ENCODE results near the gene DGKD.

DGKD gene

GRCh38 chr2:233419602-233420391 lies 65.5 kb downstream of the DGKD start:
- H3K27me3 ChIP-seq (replicated peaks): no peaks in the 10 kb centered on the region
- no peaks in the 10 kb centered on the region for H3K36me3 ChIP-seq (replicated peaks)
- no peak overlapping the region for H3K27ac ChIP-seq
- TF ChIP-seq CTCF (IDR thresholded peaks at IDR 0.05; ENCODE audit: low read depth, low read length, missing control alignments): no peak
- in situ Hi-C loops (cut with HindIII; ENCODE audit: low pct_ligation_motif_present, low sequenced_read_pairs): no loop called here
- no peak for DNase-seq
- H3K4me3 ChIP-seq (ENCODE audit: low read depth, low read length): peak overlapping the region; percentile 7

GRCh38 chr2:233421091-233421816 lies 67.0 kb downstream of the DGKD start:
- H3K27ac ChIP-seq: no peak overlapping the region
- in situ Hi-C loops (cut with HindIII; ENCODE audit: low pct_ligation_motif_present, low sequenced_read_pairs): no loop called here
- H3K4me3 ChIP-seq (ENCODE audit: low read depth, low read length): no peak overlapping the region

DNA sequence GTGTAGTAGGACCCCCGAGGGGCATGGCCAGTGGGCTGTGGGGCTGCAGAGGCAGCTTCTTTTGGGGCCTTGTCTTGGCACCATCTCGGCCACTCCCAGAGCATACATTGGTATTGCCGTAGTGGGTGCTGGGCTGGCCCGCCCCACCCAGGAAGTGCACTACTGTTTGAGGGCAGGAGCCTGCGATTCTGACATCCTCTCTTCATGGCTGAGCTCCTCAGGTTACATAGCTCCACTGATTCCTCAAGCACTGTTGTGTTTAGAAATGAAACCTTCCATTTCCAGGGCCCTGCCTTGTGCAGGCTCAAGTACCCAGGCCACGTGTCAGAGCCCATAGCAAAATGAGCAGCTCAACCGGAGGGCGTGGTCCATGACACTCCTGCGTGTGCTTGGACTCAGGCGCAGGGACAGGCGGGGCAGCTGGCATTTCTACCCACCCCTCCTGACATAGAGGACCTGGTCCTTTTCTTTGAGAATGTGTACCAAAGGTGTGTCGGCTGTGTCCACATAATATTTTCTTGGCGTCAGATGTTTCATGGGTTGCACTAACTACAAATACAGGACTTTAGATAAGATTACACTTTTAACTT lies 67.9 kb downstream of the DGKD start:
- TF ChIP-seq CTCF (IDR thresholded peaks at IDR 0.05; ENCODE audit: low read depth, low read length, missing control alignments): no peak
- Histone ChIP-seq H3K36me3 (replicated peaks) (no peaks in the 10 kb centered on the region), H3K27ac (no peak overlapping the region), H3K4me3 (ENCODE audit: low read depth, low read length) (no peak overlapping the region), H3K27me3 (replicated peaks) (no peaks in the 10 kb centered on the region)
- no peak for DNase-seq
- in situ Hi-C loops (cut with HindIII; ENCODE audit: low pct_ligation_motif_present, low sequenced_read_pairs): no loop called here

More at GRCh38 chr2:233421091-233421816, 67.0 kb downstream of the DGKD start:
- no peak for DNase-seq
- TF ChIP-seq CTCF (IDR thresholded peaks at IDR 0.05; ENCODE audit: low read depth, low read length, missing control alignments): no peak
- H3K27me3 ChIP-seq (replicated peaks): no peaks in the 10 kb centered on the region
- H3K36me3 ChIP-seq (replicated peaks): no peaks in the 10 kb centered on the region

- Histone ChIP-seq H3K4me3 (ENCODE audit: low read depth, low read length) (no peak overlapping the region), H3K27ac (no peak overlapping the region), H3K36me3 (replicated peaks) (no peaks in the 10 kb centered on the region), H3K27me3 (replicated peaks) (no peaks in the 10 kb centered on the region)
- TF ChIP-seq CTCF (IDR thresholded peaks at IDR 0.05; ENCODE audit: low read depth, low read length, missing control alignments): no peak
- no peak for DNase-seq
- in situ Hi-C loops (cut with HindIII; ENCODE audit: low pct_ligation_motif_present, low sequenced_read_pairs): no loop called here
Observed at GRCh38 chr2:233422649-233423551, 68.6 kb downstream of the DGKD start.

DNA sequence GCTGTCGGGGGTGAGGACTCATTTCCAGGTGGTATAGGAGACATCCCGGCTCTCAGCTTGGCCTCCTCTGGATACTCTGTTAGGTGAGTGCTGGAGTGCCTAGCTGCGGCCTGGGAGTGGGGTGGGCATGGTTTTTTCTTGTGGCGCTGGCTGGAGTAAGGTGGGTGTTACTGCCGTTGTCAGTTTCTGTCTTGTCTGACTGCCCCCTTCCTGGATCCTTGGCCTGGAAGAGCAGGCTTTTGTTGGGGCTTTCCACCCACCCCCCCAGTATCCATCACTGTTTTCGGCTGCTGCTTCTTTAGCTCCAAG lies 69.2 kb downstream of the DGKD start:
- TF ChIP-seq CTCF (IDR thresholded peaks at IDR 0.05; ENCODE audit: low read depth, low read length, missing control alignments): no peak
- H3K27ac ChIP-seq: no peak overlapping the region
- H3K36me3 ChIP-seq (replicated peaks): no peaks in the 10 kb centered on the region
- H3K4me3 ChIP-seq (ENCODE audit: low read depth, low read length): no peak overlapping the region
- no peak for DNase-seq
- in situ Hi-C loops (cut with HindIII; ENCODE audit: low pct_ligation_motif_present, low sequenced_read_pairs): no loop called here
- H3K27me3 ChIP-seq (replicated peaks): no peaks in the 10 kb centered on the region
